UCSD-AML1 (cell line): ENCODE results near the gene PITPNM3.

Source experiments
- DNase-seq: peaks from one replicate; lab custom pipeline; 2025; ENCODE audit not compliant: unreplicated experiment; lab: John Stamatoyannopoulos, UW

PITPNM3 gene

DNA sequence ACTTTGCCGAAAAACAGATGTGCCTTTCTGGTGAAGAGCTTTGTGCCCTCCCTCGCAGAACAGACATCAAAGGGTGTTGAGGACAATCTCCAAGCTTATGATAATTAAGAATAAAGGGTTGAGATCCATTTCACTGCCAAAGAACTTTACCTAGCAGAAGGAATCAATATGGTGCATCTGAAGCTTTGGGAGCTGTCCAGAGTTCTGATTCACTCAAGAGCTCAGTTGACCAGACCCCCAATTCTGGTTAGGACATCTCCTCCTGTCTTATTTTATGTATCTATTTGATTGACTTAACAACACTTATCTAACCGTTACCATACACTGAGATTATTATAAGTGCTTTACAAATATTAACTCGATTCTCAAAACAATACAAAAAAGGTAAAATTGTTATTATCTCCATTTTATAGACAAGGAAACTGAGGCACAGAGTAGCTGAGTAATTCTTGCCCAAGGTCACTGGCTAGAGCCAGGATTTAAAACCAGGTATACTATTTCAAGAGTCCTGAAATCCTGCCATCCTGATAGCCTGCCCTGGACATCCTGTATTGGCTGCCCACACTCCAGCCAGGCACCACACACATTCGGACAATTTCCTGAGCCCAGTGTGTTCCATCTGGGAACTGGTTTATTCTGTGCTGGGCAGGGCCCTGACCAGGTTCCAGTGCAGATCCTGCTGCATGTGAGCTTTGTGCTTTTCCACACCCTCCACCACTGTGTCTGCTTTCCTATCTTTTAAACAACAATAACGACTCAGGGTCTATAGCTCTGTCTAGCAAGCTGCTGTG lies 29.8 kb downstream of the PITPNM3 start:
- DNase-seq = no peak

DNA sequence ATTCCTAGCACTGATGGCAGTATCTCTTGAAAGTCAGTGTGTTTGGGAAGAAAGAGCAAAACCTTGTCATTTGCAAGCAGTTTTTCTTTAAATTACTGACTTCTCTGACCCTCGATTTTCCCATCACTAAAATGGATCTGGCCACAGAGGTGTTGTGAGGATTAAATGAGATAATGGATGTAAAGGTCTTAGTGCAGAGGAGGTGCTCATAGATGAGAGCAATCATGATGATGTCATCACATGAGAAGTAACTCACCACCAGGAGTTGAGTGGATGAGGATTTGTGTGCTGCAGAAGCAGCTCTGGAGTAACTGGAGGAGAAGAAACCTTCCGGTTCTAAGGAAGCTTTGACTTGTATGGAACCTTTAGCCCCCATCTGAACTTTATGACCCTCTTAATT lies 30.6 kb downstream of the PITPNM3 start:
- DNase-seq = no peak

GRCh38 chr17:6525141-6525540 lies 31.2 kb downstream of the PITPNM3 start:
- DNase-seq = no peak

DNA sequence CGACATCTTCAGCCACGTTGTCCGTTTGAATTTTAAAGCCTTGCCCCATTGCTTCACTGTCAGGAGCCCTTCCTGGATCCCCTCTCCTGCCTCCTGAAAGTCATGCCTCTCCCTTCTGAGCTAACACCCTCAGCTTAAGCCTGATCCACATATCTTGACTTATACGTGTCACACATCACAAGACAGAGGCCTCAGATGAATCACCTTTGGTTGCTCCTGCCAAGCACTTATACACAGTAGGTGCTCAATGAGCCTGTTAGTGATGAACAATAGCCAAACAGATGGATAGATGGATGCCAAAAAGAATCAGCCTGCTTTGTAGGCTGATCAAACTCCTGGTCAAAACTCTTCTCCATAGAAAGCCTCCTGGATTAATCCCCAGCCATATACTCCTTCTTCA lies 31.8 kb downstream of the PITPNM3 start:
- DNase-seq = no peak

GRCh38 chr17:6523809-6524355 lies 32.5 kb downstream of the PITPNM3 start:
- DNase-seq = no peak

GRCh38 chr17:6523330-6523729 lies 33.0 kb downstream of the PITPNM3 start:
- DNase-seq = no peak

- DNase-seq = no peak
Observed at GRCh38 chr17:6521586-6521985, 34.8 kb downstream of the PITPNM3 start.

DNA sequence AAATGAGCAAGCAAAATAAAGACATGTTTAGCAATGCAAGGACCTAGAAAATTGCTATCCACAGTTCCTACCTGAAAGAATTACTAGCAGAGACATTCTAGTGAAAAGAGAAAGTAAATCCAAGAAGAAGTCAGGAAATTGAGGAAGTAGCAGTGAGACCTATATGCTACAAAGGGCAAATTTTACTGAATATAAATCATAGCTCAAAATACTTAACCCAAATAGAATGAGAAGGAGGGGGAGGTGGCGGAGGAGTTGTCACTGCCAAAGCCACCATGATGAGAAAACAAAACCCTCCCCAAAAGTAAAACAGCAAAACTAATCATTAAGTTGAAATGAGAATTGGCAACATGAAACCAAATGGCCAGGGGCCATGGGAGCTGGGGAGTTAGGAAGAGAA lies 39.3 kb downstream of the PITPNM3 start:
- no peak for DNase-seq

- DNase-seq = no peak
Observed at GRCh38 chr17:6514371-6514770, 42.0 kb downstream of the PITPNM3 start.

GRCh38 chr17:6512552-6512951 lies 43.8 kb downstream of the PITPNM3 start:
- DNase-seq = no peak

DNA sequence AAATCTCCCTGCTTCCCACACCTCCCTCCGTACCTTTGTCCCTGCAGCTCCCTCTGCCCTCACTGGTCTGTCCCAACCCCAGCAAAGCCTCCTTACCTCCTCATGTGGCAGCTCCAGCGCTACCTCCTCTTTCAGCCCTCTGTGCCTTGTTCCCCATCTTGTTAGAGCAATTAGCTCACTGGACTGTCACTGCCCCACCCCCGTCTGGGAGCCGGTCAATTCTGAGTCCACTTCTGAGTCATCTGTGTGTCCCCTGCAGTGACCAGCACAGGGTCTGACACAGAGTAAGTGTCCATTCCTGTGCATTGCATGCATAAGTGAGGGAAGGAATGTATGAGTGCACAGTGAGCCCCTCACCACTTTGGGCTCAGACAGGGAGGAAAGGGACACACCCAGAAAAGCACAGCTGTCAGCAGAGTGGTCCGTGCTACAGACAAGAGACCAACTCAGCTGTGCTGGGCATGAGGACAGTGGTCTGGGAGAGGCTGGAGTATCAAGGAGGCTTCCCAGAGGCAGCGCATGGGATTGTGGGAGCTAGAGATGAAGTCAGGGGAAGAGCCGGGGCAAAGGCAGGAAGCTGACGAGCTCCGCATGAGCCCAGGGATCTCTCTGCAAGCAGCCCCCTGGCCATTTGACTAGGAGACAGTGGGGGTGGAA lies 45.9 kb downstream of the PITPNM3 start:
- DNase-seq = no peak

DNA sequence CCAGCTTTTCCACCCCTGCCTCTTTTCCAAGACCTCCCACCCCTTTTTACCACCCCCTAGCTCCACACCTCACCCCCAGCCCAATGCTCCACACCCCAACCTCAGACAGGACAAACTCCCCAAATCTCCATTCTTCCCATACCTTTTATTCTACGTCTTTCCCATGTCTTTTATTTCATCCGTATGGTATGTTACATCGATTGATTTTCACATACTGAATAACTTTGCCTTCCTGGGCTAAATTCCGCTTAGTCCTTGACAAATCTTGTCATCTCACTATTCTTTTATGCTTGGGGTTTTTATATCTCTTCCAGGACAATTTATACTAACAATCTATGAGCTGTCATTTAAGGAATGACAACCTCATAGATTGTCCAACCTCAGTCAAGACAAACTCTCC lies 46.4 kb downstream of the PITPNM3 start:
- DNase-seq = no peak

GRCh38 chr17:6509031-6509771 lies 47.2 kb downstream of the PITPNM3 start:
- DNase-seq = no peak

GRCh38 chr17:6508519-6509030 lies 47.8 kb downstream of the PITPNM3 start:
- DNase-seq = no peak

GRCh38 chr17:6508016-6508415 lies 48.3 kb downstream of the PITPNM3 start:
- no peak for DNase-seq

DNA sequence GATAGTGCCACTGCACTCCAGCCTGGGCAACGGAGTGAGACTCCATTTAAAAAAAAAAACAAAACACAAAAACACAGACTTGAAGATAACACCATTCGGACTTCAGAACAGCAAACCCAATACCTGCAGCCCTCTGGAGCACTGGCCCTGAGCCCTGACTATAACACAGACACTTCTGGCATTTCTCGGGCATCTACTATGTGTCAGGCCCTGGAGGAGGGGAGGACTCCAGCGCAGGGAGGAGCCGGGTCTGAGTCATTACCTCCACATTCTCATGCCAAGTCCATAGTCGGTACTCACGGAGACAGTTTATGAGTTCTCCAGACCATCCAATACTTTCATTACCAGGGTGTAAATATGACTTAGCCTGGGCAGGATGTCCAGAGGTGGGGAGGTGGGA lies 48.8 kb downstream of the PITPNM3 start:
- no peak for DNase-seq

- DNase-seq = no peak
Observed at GRCh38 chr17:6506679-6507231, 49.6 kb downstream of the PITPNM3 start.

DNA sequence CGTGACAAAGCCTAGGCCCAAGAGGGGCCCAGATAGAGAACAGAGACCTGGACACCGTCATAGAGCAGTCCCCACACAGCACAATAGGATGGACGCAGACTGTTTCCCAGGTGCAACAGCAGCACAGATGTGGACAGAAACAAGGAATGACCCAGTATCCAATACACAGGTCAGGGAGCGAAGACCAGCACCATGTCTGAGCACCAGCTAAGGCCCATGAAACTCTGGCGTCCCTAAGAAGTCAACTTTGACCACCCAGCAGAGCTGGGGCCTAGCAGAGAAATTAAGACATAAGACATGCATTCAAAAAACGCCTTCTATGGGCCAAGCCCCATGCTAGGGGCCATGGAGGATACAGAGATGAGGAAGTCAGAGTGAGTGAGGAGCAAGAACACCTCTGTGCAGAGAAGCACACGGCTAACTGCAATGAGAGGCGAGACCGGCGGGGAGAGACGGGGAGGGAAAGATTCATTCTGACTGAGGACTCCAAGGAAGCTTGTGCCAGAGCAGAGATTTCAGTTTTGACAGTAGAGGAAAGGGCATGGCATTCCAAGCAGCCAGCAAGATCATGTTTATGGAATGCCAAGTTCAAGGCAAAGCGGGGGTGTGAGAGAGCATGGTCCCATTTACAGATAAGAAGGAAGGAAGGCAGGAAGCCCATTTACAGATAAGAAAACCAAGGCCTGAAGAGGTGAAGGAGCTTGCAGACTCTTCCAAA lies 50.8 kb downstream of the PITPNM3 start:
- DNase-seq = no peak

GRCh38 chr17:6503641-6504195 lies 52.6 kb downstream of the PITPNM3 start:
- DNase-seq = no peak

DNA sequence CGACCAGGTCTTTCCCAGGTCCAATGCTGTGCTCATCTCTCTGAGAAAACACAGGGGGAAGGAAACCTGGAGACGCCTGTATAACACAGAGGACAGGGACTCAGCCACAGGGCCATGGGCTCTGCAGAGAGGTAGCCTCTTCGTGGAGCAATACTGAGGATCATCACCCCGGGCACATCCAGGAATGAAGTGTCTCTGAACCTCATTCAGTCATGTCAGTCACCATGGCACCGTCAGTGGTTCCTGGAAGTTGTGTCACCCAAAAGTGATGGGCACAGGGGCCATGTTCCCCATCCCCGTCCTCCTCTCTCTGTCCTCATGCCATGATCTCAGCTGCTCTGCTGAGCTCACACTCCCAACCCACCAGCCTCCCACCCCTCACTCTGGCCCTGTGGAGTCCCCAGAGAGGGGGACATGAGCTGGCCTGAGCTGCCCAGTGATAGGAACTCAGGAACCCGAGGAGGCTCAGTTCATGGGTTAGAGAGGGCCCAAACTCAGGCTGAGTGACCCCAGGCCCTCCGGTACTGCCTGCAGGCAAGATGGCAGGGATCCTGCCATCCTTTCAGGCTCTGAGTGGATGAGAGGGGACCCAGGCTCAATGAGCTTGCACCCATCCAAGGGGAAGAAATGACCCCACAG lies 53.4 kb downstream of the PITPNM3 start:
- no peak for DNase-seq
